T-cell (primary cell): ENCODE data around the gene DHRSX. TPM values are rescaled to one million over a fixed set of nuclear protein-coding genes. Genes with fewer than 3 reads are reported as not detected.
"Not testable (repeated sequence)": the region's sequence is repeated elsewhere in the genome, so short reads cannot be mapped to it uniquely, and the experiment has no call there.

Experiments used
- ATAC-seq, 4 experiments: fragments of 200-7000 bp in 3 of 4; fragments of 150-1000 bp in 1 of 4; cut with Tn5 transposase; replicated peaks in 1 of 4; 1 replicate in 3 of 4; 2 replicates in 1 of 4; pipeline ENCODE4 v1.10.0; 2021; ENCODE audit warnings: moderate library complexity in 3 of 4, mild to moderate bottlenecking in 2 of 4, moderate number of reproducible peaks in 1 of 4
- CTCF ChIA-PET, 2 donors: fragments of 300-600 bp; sonication (Branson Sonifier 250); formaldehyde crosslinking; loops; one replicate each; lab custom pipeline; 2022; ENCODE audit warnings: antibody characterized with exemption in 2 of 2; lab: Charles Lee
- POLR2A ChIA-PET, 2 donors: fragments of 300-600 bp; sonication (Branson Sonifier 250); formaldehyde crosslinking; loops; one replicate each; lab custom pipeline; 2022; ENCODE audit warnings: antibody characterized with exemption in 2 of 2; lab: Charles Lee
- DNase-seq, 35 experiments: peaks; one replicate each; pipeline versions ENCODE4 v3.0.0 to v3.0.0-alpha.2; 2013 to 2023
- H3K27ac ChIP-seq: one replicate; pipeline ENCODE4 v1.5.1; 2013; ENCODE audit warnings: low read length
- H3K27me3 ChIP-seq, 2 experiments: replicated peaks in 1 of 2; 1 replicate in 1 of 2; 2 replicates in 1 of 2; pipeline versions ENCODE4 v1.6.1 to v1.7.0; 2013; ENCODE audit warnings: low read length in 1 of 2, mixed read lengths in 1 of 2; ENCODE audit not compliant: control insufficient read depth in 2 of 2, insufficient read depth in 2 of 2; ENCODE audit errors: extremely low read depth in 1 of 2
- H3K36me3 ChIP-seq, 2 donors: 1 replicate in 1 of 2; 2 replicates in 1 of 2; pipeline versions ENCODE4 v1.6.1 to v1.7.0; 2013; ENCODE audit warnings: low read length in 1 of 2; ENCODE audit not compliant: control insufficient read depth in 2 of 2, insufficient read depth in 1 of 2; ENCODE audit errors: extremely low read depth in 1 of 2
- H3K4me1 ChIP-seq, 2 experiments: 1 replicate in 1 of 2; 2 replicates in 1 of 2; pipeline versions ENCODE4 v1.6.1 to v1.7.0; 2013; ENCODE audit warnings: low read length in 2 of 2, mixed read lengths in 1 of 2; ENCODE audit not compliant: insufficient read depth in 2 of 2, control insufficient read depth in 1 of 2; ENCODE audit errors: extremely low read depth in 1 of 2
- H3K4me3 ChIP-seq, 2 donors: 1 replicate in 1 of 2; 2 replicates in 1 of 2; pipeline versions ENCODE4 v1.5.1 to v1.7.0; 2013; ENCODE audit warnings: mild to moderate bottlenecking in 2 of 2, low read length in 1 of 2, moderate library complexity in 1 of 2; ENCODE audit not compliant: control insufficient read depth in 1 of 2; ENCODE audit errors: extremely low read depth in 1 of 2
- H3K9me3 ChIP-seq: 2 replicates; pipeline ENCODE4 v1.7.0; 2013
- H3K27ac Mint-ChIP-seq, 2 donors: one replicate each; pipeline ENCODE4 v1.8.0; 2020 to 2021; ENCODE audit warnings: mild to moderate bottlenecking in 2 of 2, mixed read lengths in 2 of 2
- H3K27me3 Mint-ChIP-seq, 2 donors: one replicate each; pipeline ENCODE4 v1.8.0; 2021 to 2022; ENCODE audit warnings: mixed read lengths in 2 of 2
- H3K36me3 Mint-ChIP-seq: one replicate; pipeline ENCODE4 v1.8.0; 2021; ENCODE audit warnings: mixed read lengths
- H3K4me1 Mint-ChIP-seq, 3 donors: one replicate each; pipeline ENCODE4 v1.8.0; 2020 to 2022; ENCODE audit warnings: mixed read lengths in 3 of 3, mild to moderate bottlenecking in 1 of 3
- H3K4me3 Mint-ChIP-seq, 3 donors: one replicate each; pipeline ENCODE4 v1.8.0; 2020 to 2022; ENCODE audit warnings: mild to moderate bottlenecking in 3 of 3, mixed read lengths in 3 of 3, moderate library complexity in 3 of 3
- H3K9me3 Mint-ChIP-seq, 3 donors: one replicate each; pipeline ENCODE4 v1.8.0; 2020 to 2022; ENCODE audit warnings: mixed read lengths in 3 of 3
- WGBS: methylation state at CpG from one replicate; pipeline ENCODE4 v1.1.5; 2013; ENCODE audit warnings: missing lambda C conversion rate; ENCODE audit not compliant: insufficient coverage; 5-methylcytosine and 5-hydroxymethylcytosine counted together
- total RNA-seq, 35 experiments: library from RNA in 6 of 35; stranded (reverse) in 6 of 35; fragments of 120-200 nt in 1 of 35; gene quantifications; one replicate each; pipeline versions ENCODE4 v1.2.1 to v1.2.4 and lab custom pipeline; 2013 to 2026

DHRSX gene
- total RNA-seq, 5 donors from 2014 or later (not counting 1 experiment from before 2014, with no cell fraction given), result 13.2 to 20.0 (median 15.9) TPM

- Mint-ChIP-seq H3K36me3 (peaks cover 39% of the 10 kb centered on the region), H3K9me3 (peaks cover 0 to 9% (median 4%) of the 10 kb centered on the region in 3 donors), H3K27me3 (no peaks in the 10 kb centered on the region), H3K4me3 (no peak overlapping the region), H3K4me1 (peaks cover 0 to 10% (median 0%) of the 10 kb centered on the region in 3 donors), H3K27ac (no peak overlapping the region)
- H3K27ac ChIP-seq, result no peak overlapping the region
- ATAC-seq, result no peak
- WGBS, result 60% methylated on average over 1 of the region's 1 CpG
- CTCF ChIA-PET, result no interaction called here
- H3K27me3 ChIP-seq, result no peaks in the 10 kb centered on the region
- H3K36me3 ChIP-seq, result no peaks in the 10 kb centered on the region
- DNase-seq, result no peak
- no peak overlapping the region for H3K4me3 ChIP-seq
- no peaks in the 10 kb centered on the region for H3K4me1 ChIP-seq
- no peaks in the 10 kb centered on the region for H3K9me3 ChIP-seq
- POLR2A ChIA-PET, result no interaction called here
Measured at GRCh38 chrX:2313864-2314640, 186.7 kb downstream of the DHRSX start.

- ATAC-seq, H3K9me3 ChIP-seq, H3K4me3 Mint-ChIP-seq, CTCF ChIA-PET, H3K36me3 ChIP-seq, H3K27ac Mint-ChIP-seq, POLR2A ChIA-PET, H3K27me3 ChIP-seq, H3K9me3 Mint-ChIP-seq, DNase-seq, H3K27me3 Mint-ChIP-seq, H3K27ac ChIP-seq, H3K4me1 ChIP-seq, H3K4me3 ChIP-seq: not testable (repeated sequence)
- Mint-ChIP-seq H3K36me3 (peaks cover 44% of the 10 kb centered on the region), H3K4me1 (peaks cover 0 to 10% (median 0%) of the 10 kb centered on the region in 3 donors)
- WGBS, result no CpG with 5 or more reads among the region's 5 CpGs
Measured at GRCh38 chrX:2312061-2312591, 188.7 kb downstream of the DHRSX start.

- Mint-ChIP-seq H3K4me3 (no peak overlapping the region), H3K27me3 (no peaks in the 10 kb centered on the region), H3K9me3 (peaks cover 0 to 9% (median 4%) of the 10 kb centered on the region in 3 donors), H3K4me1 (peaks cover 0 to 10% (median 0%) of the 10 kb centered on the region in 3 donors), H3K27ac (no peak overlapping the region), H3K36me3 (peaks cover 48% of the 10 kb centered on the region)
- Histone ChIP-seq H3K9me3 (no peaks in the 10 kb centered on the region), H3K27me3 (no peaks in the 10 kb centered on the region), H3K27ac (no peak overlapping the region), H3K36me3 (no peaks in the 10 kb centered on the region), H3K4me3 (no peak overlapping the region), H3K4me1 (no peaks in the 10 kb centered on the region)
- DNase-seq, result no peak
- 85% methylated on average over 4 of the region's 11 CpGs for WGBS
- POLR2A ChIA-PET, result no interaction called here
- CTCF ChIA-PET, result no interaction called here
- ATAC-seq, result no peak
Measured at GRCh38 chrX:2311501-2311900, 189.3 kb downstream of the DHRSX start.

- no peaks in the 10 kb centered on the region for H3K36me3 ChIP-seq
- no peaks in the 10 kb centered on the region for H3K27me3 Mint-ChIP-seq
- H3K4me3 Mint-ChIP-seq, result no peak overlapping the region
- no peaks in the 10 kb centered on the region for H3K9me3 ChIP-seq
- ChIA-PET CTCF (no interaction called here), POLR2A (no interaction called here)
- H3K36me3 Mint-ChIP-seq, result peaks cover 51% of the 10 kb centered on the region
- ATAC-seq (no peak), DNase-seq (no peak)
- no peak overlapping the region for H3K27ac Mint-ChIP-seq
- no peak overlapping the region for H3K4me3 ChIP-seq
- H3K27me3 ChIP-seq, result no peaks in the 10 kb centered on the region
- H3K4me1 ChIP-seq, result no peaks in the 10 kb centered on the region
- 100% methylated on average over 2 of the region's 6 CpGs for WGBS
- no peaks in the 10 kb centered on the region for H3K4me1 Mint-ChIP-seq
- peaks cover 5 to 23% (median 15%) of the 10 kb centered on the region in 3 donors for H3K9me3 Mint-ChIP-seq
- no peak overlapping the region for H3K27ac ChIP-seq
Measured at GRCh38 chrX:2301901-2302300, 198.9 kb downstream of the DHRSX start.

- peaks cover 42% of the 10 kb centered on the region for H3K36me3 Mint-ChIP-seq
- Histone ChIP-seq H3K27ac (no peak overlapping the region), H3K36me3 (no peaks in the 10 kb centered on the region), H3K4me3 (no peak overlapping the region), H3K4me1 (no peaks in the 10 kb centered on the region), H3K27me3 (no peaks in the 10 kb centered on the region), H3K9me3 (no peaks in the 10 kb centered on the region)
- no peak for ATAC-seq
- ChIA-PET CTCF (no interaction called here), POLR2A (no interaction called here)
- H3K4me1 Mint-ChIP-seq, result no peaks in the 10 kb centered on the region
- no peak for DNase-seq
- H3K27ac Mint-ChIP-seq, result no peak overlapping the region
- no peaks in the 10 kb centered on the region for H3K27me3 Mint-ChIP-seq
- H3K9me3 Mint-ChIP-seq, result peaks cover 4 to 22% (median 18%) of the 10 kb centered on the region in 3 donors
- no peak overlapping the region for H3K4me3 Mint-ChIP-seq
- no CpG with 5 or more reads among the region's 4 CpGs for WGBS
Measured at GRCh38 chrX:2299871-2300270, 200.9 kb downstream of the DHRSX start.

GRCh38 chrX:2286731-2287130, 214.0 kb downstream of the DHRSX start:
- WGBS, result 29% methylated on average over 1 of the region's 2 CpGs
- no peaks in the 10 kb centered on the region for H3K9me3 ChIP-seq
- H3K27ac Mint-ChIP-seq, result no peak overlapping the region
- no peaks in the 10 kb centered on the region for H3K4me1 ChIP-seq
- no peaks in the 10 kb centered on the region for H3K27me3 ChIP-seq
- H3K4me3 Mint-ChIP-seq, result no peak overlapping the region
- DNase-seq, result no peak
- H3K27ac ChIP-seq, result no peak overlapping the region
- no peak overlapping the region for H3K4me3 ChIP-seq
- H3K36me3 Mint-ChIP-seq, result peaks cover 79% of the 10 kb centered on the region
- no peaks in the 10 kb centered on the region for H3K4me1 Mint-ChIP-seq
- no peaks in the 10 kb centered on the region for H3K9me3 Mint-ChIP-seq
- H3K27me3 Mint-ChIP-seq, result no peaks in the 10 kb centered on the region
- ChIA-PET POLR2A (no interaction called here), CTCF (no interaction called here)
- peaks cover 0 to 11% of the 10 kb centered on the region in 2 donors for H3K36me3 ChIP-seq
- ATAC-seq, result no peak
